Neural progenitor cell (in vitro differentiated cells): ENCODE data around the gene ELP1. TPM values are rescaled to one million over a fixed set of nuclear protein-coding genes. Genes with fewer than 3 reads are reported as not detected.

Experiments used
- DNase-seq: peaks from one replicate; pipeline ENCODE4 v3.0.0-alpha.2; 2016; ENCODE audit warnings: low spot score
- H2AFZ ChIP-seq: fragments of 200-600 bp; sonication (generic); replicated peaks from 2 replicates; pipeline ENCODE4 v1.6.1; 2016; ENCODE audit warnings: antibody characterized with exemption
- H3F3A ChIP-seq: fragments of 200-600 bp; sonication (generic); 2 replicates; pipeline ENCODE4 v1.6.1; 2016; ENCODE audit warnings: antibody characterized with exemption, low read depth
- H3K27ac ChIP-seq: fragments of 200-600 bp; sonication (generic); 2 replicates; pipeline ENCODE4 v1.5.1; 2016; ENCODE audit warnings: mild to moderate bottlenecking
- H3K27me3 ChIP-seq: fragments of 200-600 bp; sonication (generic); 2 replicates; pipeline ENCODE4 v1.6.1; 2016; ENCODE audit warnings: mild to moderate bottlenecking, moderate library complexity
- H3K36me3 ChIP-seq: fragments of 200-600 bp; sonication (generic); 2 replicates; pipeline ENCODE4 v1.5.1; 2016
- H3K4me1 ChIP-seq: fragments of 200-600 bp; sonication (generic); 2 replicates; pipeline ENCODE4 v1.6.1; 2016; ENCODE audit warnings: mixed run types
- H3K4me2 ChIP-seq: fragments of 200-600 bp; sonication (generic); 2 replicates; pipeline ENCODE4 v1.6.1; 2016
- H3K4me3 ChIP-seq: fragments of 200-600 bp; sonication (generic); 2 replicates; pipeline ENCODE4 v1.5.1; 2016
- H3K79me2 ChIP-seq: fragments of 200-600 bp; sonication (generic); 2 replicates; pipeline ENCODE4 v1.6.1; 2016; ENCODE audit warnings: low read depth
- H3K9ac ChIP-seq: fragments of 200-600 bp; sonication (generic); 2 replicates; pipeline ENCODE4 v1.6.1; 2016
- H3K9me3 ChIP-seq: fragments of 200-600 bp; sonication (generic); 2 replicates; pipeline ENCODE4 v1.5.1; 2016; ENCODE audit warnings: low read depth
- H4K20me1 ChIP-seq: fragments of 200-600 bp; sonication (generic); 2 replicates; pipeline ENCODE4 v1.6.1; 2016; ENCODE audit warnings: low read depth
- H3K27ac Mint-ChIP-seq: 3 replicates; pipeline ENCODE4 v1.8.0; 2021; ENCODE audit warnings: mixed read lengths
- H3K27me3 Mint-ChIP-seq: 2 replicates; pipeline ENCODE4 v1.8.0; 2022; ENCODE audit warnings: low read depth, mild to moderate bottlenecking, inconsistent platforms, moderate library complexity, mixed read lengths; ENCODE audit not compliant: insufficient read depth
- H3K36me3 Mint-ChIP-seq: 3 replicates; pipeline ENCODE4 v1.8.0; 2021; ENCODE audit warnings: mixed read lengths
- H3K4me1 Mint-ChIP-seq: 3 replicates; pipeline ENCODE4 v1.8.0; 2021; ENCODE audit warnings: mixed read lengths
- H3K4me3 Mint-ChIP-seq: 3 replicates; pipeline ENCODE4 v1.8.0; 2021; ENCODE audit warnings: mild to moderate bottlenecking, moderate library complexity, mixed read lengths
- H3K9me3 Mint-ChIP-seq: 3 replicates; pipeline ENCODE4 v1.8.0; 2020; ENCODE audit warnings: mixed read lengths
- CTCF ChIP-seq: fragments of 200-600 bp; sonication (generic); IDR thresholded peaks from 2 replicates; pipeline ENCODE4 v1.5.1; 2017; ENCODE audit warnings: antibody characterized with exemption, mild to moderate bottlenecking
- EZH2 ChIP-seq: fragments of 200-600 bp; sonication (generic); IDR thresholded peaks from 2 replicates; pipeline ENCODE4 v1.6.1; 2017; ENCODE audit warnings: antibody characterized with exemption, mild to moderate bottlenecking, moderate library complexity
- EZH2phosphoT487 ChIP-seq: fragments of 200-600 bp; sonication (generic); IDR thresholded peaks from 2 replicates; pipeline ENCODE4 v1.6.1; 2017; ENCODE audit warnings: antibody characterized with exemption
- total RNA-seq: library from RNA; depleted of rRNA; stranded (reverse); fragments of >200 nt; gene quantifications from 2 replicates; pipeline ENCODE4 v1.2.3, GENCODE V29; 2015; ENCODE audit warnings: low replicate concordance

ELP1 gene
- total RNA-seq, 1 donor from 2014 or later = 97.2 TPM

GRCh38 chr9:108876425-108876824 is 57.5 kb downstream of the ELP1 start:
- TF ChIP-seq CTCF (no peak), EZH2phosphoT487 (no peak), EZH2 (no peak)
- no peak for DNase-seq
- no peaks in the 10 kb centered on the region for H4K20me1 ChIP-seq

GRCh38 chr9:108874058-108874788 is 59.7 kb downstream of the ELP1 start:
- Mint-ChIP-seq H3K9me3 (no peaks in the 10 kb centered on the region), H3K27me3 (no peaks in the 10 kb centered on the region), H3K36me3 (peaks cover 53% of the 10 kb centered on the region), H3K27ac (no peak overlapping the region), H3K4me3 (no peak overlapping the region), H3K4me1 (no peaks in the 10 kb centered on the region)
- Histone ChIP-seq H3K36me3 (peaks cover 9% of the 10 kb centered on the region), H3F3A (no peaks in the 10 kb centered on the region), H4K20me1 (no peaks in the 10 kb centered on the region), H3K4me1 (no peaks in the 10 kb centered on the region), H3K27ac (no peak overlapping the region), H3K4me3 (no peak overlapping the region), H2AFZ (no peak overlapping the region), H3K79me2 (no peaks in the 10 kb centered on the region), H3K9ac (no peak overlapping the region), H3K4me2 (no peak overlapping the region), H3K9me3 (no peaks in the 10 kb centered on the region), H3K27me3 (no peaks in the 10 kb centered on the region)
- TF ChIP-seq EZH2 (no peak), EZH2phosphoT487 (no peak), CTCF (no peak)
- no peak for DNase-seq

More at GRCh38 chr9:108876425-108876824, 57.5 kb downstream of the ELP1 start:
- no peak overlapping the region for H3K27ac ChIP-seq
- no peak overlapping the region for H3K9ac ChIP-seq
- Mint-ChIP-seq H3K4me3 (no peak overlapping the region), H3K4me1 (no peaks in the 10 kb centered on the region), H3K27me3 (no peaks in the 10 kb centered on the region), H3K36me3 (peaks cover 46% of the 10 kb centered on the region), H3K27ac (no peak overlapping the region), H3K9me3 (no peaks in the 10 kb centered on the region)
- H3K4me1 ChIP-seq = no peaks in the 10 kb centered on the region
- H3K9me3 ChIP-seq = no peaks in the 10 kb centered on the region
- no peaks in the 10 kb centered on the region for H3K27me3 ChIP-seq
- H3K36me3 ChIP-seq = peaks cover 9% of the 10 kb centered on the region
- no peak overlapping the region for H2AFZ ChIP-seq
- H3F3A ChIP-seq = no peaks in the 10 kb centered on the region
- no peaks in the 10 kb centered on the region for H3K79me2 ChIP-seq
- H3K4me2 ChIP-seq = no peak overlapping the region
- no peak overlapping the region for H3K4me3 ChIP-seq

GRCh38 chr9:108869092-108869725 is 64.7 kb downstream of the ELP1 start:
- Histone ChIP-seq H4K20me1 (no peaks in the 10 kb centered on the region), H3K4me3 (no peak overlapping the region), H3K4me2 (no peak overlapping the region), H3K79me2 (no peaks in the 10 kb centered on the region), H3K9ac (no peak overlapping the region), H2AFZ (no peak overlapping the region), H3F3A (no peaks in the 10 kb centered on the region), H3K27ac (no peak overlapping the region), H3K4me1 (no peaks in the 10 kb centered on the region), H3K9me3 (no peaks in the 10 kb centered on the region), H3K27me3 (no peaks in the 10 kb centered on the region), H3K36me3 (peaks cover 4% of the 10 kb centered on the region)
- Mint-ChIP-seq H3K9me3 (no peaks in the 10 kb centered on the region), H3K27ac (no peak overlapping the region), H3K27me3 (no peaks in the 10 kb centered on the region), H3K4me3 (no peak overlapping the region), H3K36me3 (peaks cover 38% of the 10 kb centered on the region), H3K4me1 (no peaks in the 10 kb centered on the region)
- no peak for DNase-seq
- TF ChIP-seq EZH2phosphoT487 = no peak
- no peak for TF ChIP-seq EZH2
- TF ChIP-seq CTCF = no peak
